ENCODE results near the gene DDX28.

DNA sequence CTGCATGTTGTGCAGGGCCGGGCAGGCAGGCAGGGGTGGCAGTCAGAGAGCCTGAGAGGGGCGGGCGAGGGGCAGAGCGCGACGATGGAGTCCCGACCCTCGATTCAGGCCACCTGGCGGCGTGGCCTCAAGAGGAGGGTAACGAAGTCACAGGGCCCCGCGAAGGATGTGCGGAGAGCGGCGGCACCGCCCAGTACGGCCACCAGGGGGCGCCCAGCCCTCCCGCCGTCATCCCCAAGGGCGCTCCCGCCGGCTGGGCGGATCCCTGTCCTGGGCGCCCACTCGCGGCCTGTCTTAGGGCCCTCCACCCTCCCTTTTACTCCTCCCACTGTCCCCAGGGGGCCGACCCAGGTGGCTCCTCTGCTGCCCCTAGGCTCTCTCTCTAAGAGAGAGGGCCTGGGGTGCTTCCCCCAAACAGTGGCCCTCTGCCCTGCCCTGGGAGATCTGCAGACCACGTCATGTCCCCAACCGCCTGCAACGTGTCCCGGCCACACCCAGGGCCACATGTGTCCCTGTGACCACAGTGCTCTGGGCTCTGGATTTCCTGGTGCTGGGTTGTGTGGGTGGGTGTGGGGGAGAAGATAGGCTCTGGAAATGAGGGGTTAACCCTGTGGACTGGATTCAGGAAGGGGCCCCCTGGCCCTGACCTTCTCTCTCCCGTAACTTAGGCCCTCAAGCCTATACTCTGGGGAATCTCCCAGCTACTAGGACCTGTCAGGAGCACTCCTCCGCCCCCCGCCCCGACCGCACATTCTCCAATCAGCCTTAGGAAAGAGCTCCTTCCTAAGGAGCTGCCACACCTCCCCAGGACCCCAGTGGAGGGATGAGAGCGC is 29.6 kb downstream of the DDX28 start:
- no peak for TF ChIP-seq EZH2phosphoT487 (IDR thresholded peaks at IDR 0.05; ENCODE audit: borderline replicate concordance)
- TF ChIP-seq, protein P1, sequence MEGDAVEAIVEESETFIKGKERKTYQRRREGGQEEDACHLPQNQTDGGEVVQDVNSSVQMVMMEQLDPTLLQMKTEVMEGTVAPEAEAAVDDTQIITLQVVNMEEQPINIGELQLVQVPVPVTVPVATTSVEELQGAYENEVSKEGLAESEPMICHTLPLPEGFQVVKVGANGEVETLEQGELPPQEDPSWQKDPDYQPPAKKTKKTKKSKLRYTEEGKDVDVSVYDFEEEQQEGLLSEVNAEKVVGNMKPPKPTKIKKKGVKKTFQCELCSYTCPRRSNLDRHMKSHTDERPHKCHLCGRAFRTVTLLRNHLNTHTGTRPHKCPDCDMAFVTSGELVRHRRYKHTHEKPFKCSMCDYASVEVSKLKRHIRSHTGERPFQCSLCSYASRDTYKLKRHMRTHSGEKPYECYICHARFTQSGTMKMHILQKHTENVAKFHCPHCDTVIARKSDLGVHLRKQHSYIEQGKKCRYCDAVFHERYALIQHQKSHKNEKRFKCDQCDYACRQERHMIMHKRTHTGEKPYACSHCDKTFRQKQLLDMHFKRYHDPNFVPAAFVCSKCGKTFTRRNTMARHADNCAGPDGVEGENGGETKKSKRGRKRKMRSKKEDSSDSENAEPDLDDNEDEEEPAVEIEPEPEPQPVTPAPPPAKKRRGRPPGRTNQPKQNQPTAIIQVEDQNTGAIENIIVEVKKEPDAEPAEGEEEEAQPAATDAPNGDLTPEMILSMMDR (conservative IDR thresholded peaks at IDR 0.05; ENCODE audit: low read length), result peak; percentile 86

All from Loucy (cell line).